ENCODE measurements around the gene EML4.

The EML4 gene

GRCh38 chr2:42150159-42150558 is 19.0 kb upstream of the EML4 start:
- H3K27me3 Mint-ChIP-seq (ENCODE audit: low read depth): peaks cover 2% of the 10 kb centered on the region
- H3K27ac Mint-ChIP-seq: no peak overlapping the region
- DNase-seq (ENCODE audit: low spot score): no peak
- no peak overlapping the region for H3K4me3 Mint-ChIP-seq
- peaks cover 6% of the 10 kb centered on the region for H3K4me1 Mint-ChIP-seq (ENCODE audit: low read depth)
- no peaks in the 10 kb centered on the region for H3K36me3 Mint-ChIP-seq (ENCODE audit: low read depth)
- peaks cover 5% of the 10 kb centered on the region for H3K9me3 Mint-ChIP-seq

DNA sequence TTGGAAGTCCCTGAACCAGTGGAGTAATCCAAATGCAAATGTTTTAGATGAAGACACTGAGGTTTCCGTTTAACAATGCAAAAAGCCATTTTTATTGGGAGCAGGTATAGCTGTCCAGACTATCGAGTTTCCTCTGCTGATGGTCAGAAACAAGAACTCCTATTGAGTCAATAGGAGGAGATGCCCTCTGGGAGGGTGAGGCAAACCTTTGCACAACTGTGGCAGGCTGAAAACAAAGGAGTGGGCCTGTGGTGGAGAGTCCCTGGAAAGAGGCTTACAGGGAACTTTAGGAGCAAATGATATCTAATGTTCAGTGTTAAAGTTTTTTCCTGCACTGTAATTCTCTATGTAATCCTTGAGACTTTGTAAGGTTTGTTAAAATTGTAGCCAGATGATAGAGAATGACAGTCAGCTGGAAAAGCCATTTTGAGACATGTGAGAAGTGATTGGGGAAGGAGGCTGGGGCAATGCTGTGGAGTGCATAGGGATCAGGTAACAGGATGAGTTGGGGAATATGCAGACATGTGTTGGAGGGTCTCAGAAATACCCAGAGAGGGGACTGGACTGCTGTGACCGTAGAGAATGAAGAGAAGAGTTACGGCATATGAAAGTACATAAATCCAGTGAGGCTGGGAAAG is 15.1 kb upstream of the EML4 start:
- no peak overlapping the region for H3K4me3 Mint-ChIP-seq
- peaks cover 3% of the 10 kb centered on the region for H3K4me1 Mint-ChIP-seq (ENCODE audit: low read depth)
- H3K9me3 Mint-ChIP-seq: no peaks in the 10 kb centered on the region
- H3K27ac Mint-ChIP-seq: no peak overlapping the region
- no peaks in the 10 kb centered on the region for H3K36me3 Mint-ChIP-seq (ENCODE audit: low read depth)
- H3K27me3 Mint-ChIP-seq (ENCODE audit: low read depth): no peaks in the 10 kb centered on the region
- DNase-seq (ENCODE audit: low spot score): no peak

DNA sequence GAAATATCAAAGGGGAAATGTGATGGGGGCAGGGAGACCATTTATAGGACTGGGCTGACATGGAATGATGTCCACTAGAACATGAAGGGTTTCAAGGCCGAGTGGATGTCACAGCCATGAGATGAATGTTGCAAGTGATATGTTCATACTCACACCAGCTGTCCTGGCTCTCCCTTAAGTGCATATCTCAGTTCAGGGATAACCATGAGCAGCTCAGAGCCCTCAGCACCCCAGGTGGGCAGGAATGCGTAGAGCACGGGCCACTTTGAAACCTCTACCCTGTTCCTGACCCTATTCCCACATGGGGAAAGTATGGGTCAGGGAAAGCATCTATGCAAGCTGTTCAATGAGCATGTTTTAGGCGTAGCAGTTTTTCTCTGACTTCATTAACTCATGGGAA is 12.4 kb upstream of the EML4 start:
- Mint-ChIP-seq H3K4me1 (ENCODE audit: low read depth) (no peaks in the 10 kb centered on the region), H3K36me3 (ENCODE audit: low read depth) (no peaks in the 10 kb centered on the region), H3K27me3 (ENCODE audit: low read depth) (peaks cover 7% of the 10 kb centered on the region), H3K4me3 (no peak overlapping the region), H3K27ac (no peak overlapping the region), H3K9me3 (no peaks in the 10 kb centered on the region)
- DNase-seq (ENCODE audit: low spot score): no peak

DNA sequence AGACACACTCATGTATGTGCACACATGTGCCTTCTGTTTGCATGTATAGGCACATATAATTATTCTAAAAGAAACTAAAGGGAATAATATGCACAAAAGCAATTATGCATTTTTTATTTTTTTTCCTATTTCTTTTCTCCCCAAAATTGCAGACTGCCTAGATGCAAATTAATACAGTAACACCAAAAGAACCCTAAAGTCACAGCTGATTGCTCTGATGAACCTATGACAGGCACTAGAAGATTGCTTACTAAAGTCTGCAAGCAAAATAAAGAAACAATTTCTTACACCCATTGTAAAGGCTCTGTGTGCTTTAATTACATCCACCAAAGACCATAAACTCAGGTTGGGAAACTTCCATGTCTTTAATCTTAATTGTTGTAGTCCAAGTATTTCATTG is 7.7 kb upstream of the EML4 start:
- no peaks in the 10 kb centered on the region for H3K9me3 Mint-ChIP-seq
- H3K4me3 Mint-ChIP-seq: no peak overlapping the region
- no peaks in the 10 kb centered on the region for H3K36me3 Mint-ChIP-seq (ENCODE audit: low read depth)
- H3K27ac Mint-ChIP-seq: no peak overlapping the region
- no peaks in the 10 kb centered on the region for H3K4me1 Mint-ChIP-seq (ENCODE audit: low read depth)
- peaks cover 24% of the 10 kb centered on the region for H3K27me3 Mint-ChIP-seq (ENCODE audit: low read depth)
- no peak for DNase-seq (ENCODE audit: low spot score)

DNA sequence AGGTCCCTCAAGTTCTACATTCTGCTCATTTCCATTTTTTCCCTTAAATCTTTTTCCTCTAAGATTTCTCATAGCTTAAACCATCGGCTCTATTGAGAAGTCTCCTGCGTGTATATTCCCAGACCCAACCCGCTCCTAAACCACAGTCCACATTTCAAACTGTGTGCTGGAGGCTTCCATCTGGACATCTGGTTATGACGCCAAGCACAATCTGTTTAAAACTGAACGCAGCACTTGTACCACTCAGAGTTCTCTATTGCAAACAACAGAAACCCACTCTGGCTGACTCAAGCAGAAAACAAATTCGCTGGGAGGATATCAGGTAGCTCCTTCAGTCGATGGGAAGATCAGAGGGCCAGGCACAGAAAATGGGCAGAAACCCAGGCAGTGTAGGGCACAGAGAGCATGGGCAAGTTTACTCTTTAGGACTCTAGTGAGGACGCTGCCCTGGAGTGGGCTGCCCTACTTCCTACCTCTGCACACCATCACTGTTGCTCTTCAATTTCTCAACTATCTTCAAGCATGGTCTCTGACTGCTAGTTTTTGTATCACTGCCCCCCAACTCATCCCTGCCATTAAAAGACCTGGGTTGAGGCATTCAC is 5.6 kb upstream of the EML4 start:
- no peak for DNase-seq (ENCODE audit: low spot score)
- no peaks in the 10 kb centered on the region for H3K9me3 Mint-ChIP-seq
- no peak overlapping the region for H3K27ac Mint-ChIP-seq
- no peak overlapping the region for H3K4me3 Mint-ChIP-seq
- peaks cover 24% of the 10 kb centered on the region for H3K27me3 Mint-ChIP-seq (ENCODE audit: low read depth)
- peaks cover under 1% of the 10 kb centered on the region for H3K4me1 Mint-ChIP-seq (ENCODE audit: low read depth)
- no peaks in the 10 kb centered on the region for H3K36me3 Mint-ChIP-seq (ENCODE audit: low read depth)

- H3K4me3 Mint-ChIP-seq: no peak overlapping the region
- H3K9me3 Mint-ChIP-seq: no peaks in the 10 kb centered on the region
- DNase-seq (ENCODE audit: low spot score): no peak
- peaks cover 24% of the 10 kb centered on the region for H3K27me3 Mint-ChIP-seq (ENCODE audit: low read depth)
- H3K27ac Mint-ChIP-seq: no peak overlapping the region
- no peaks in the 10 kb centered on the region for H3K36me3 Mint-ChIP-seq (ENCODE audit: low read depth)
- H3K4me1 Mint-ChIP-seq (ENCODE audit: low read depth): peaks cover 5% of the 10 kb centered on the region
Observed at GRCh38 chr2:42164046-42164445, 5.1 kb upstream of the EML4 start.

DNA sequence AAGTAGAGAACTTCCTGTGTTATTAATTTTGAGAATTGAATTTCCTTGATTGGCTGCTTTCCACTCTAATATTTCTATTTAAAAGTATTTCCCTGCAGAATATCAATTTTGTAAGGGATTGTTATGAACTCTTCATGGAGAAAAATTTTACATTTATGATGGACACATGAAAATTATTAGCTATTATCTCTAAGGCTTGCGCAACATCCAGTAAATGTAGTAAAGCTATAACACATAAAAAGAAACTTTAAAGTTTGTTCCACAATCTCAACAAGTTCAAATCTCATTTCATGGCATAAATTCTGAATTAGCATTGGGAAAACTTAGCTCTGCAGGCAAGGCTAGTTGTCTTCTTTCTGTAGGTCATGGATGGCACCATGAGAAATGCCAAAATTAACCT is 4.2 kb upstream of the EML4 start:
- H3K27me3 Mint-ChIP-seq (ENCODE audit: low read depth): peaks cover 24% of the 10 kb centered on the region
- DNase-seq (ENCODE audit: low spot score): no peak

GRCh38 chr2:42167458-42167857 is 1.7 kb upstream of the EML4 start:
- Mint-ChIP-seq H3K36me3 (ENCODE audit: low read depth) (no peaks in the 10 kb centered on the region), H3K4me1 (ENCODE audit: low read depth) (peaks cover 8% of the 10 kb centered on the region), H3K4me3 (no peak overlapping the region), H3K9me3 (no peaks in the 10 kb centered on the region), H3K27ac (no peak overlapping the region), H3K27me3 (ENCODE audit: low read depth) (peaks cover 18% of the 10 kb centered on the region)
- no peak for DNase-seq (ENCODE audit: low spot score)

More for the DNA sequence above, 4.2 kb upstream of the EML4 start:
- no peak overlapping the region for H3K27ac Mint-ChIP-seq
- peaks cover 5% of the 10 kb centered on the region for H3K4me1 Mint-ChIP-seq (ENCODE audit: low read depth)
- H3K36me3 Mint-ChIP-seq (ENCODE audit: low read depth): no peaks in the 10 kb centered on the region
- H3K4me3 Mint-ChIP-seq: no peak overlapping the region
- no peaks in the 10 kb centered on the region for H3K9me3 Mint-ChIP-seq

- peaks cover 17% of the 10 kb centered on the region for H3K4me1 Mint-ChIP-seq (ENCODE audit: low read depth)
- peaks cover 12% of the 10 kb centered on the region for H3K27me3 Mint-ChIP-seq (ENCODE audit: low read depth)
- no peak for DNase-seq (ENCODE audit: low spot score)
- peaks cover 4% of the 10 kb centered on the region for H3K36me3 Mint-ChIP-seq (ENCODE audit: low read depth)
- H3K4me3 Mint-ChIP-seq: no peak overlapping the region
- peak overlapping the region; percentile 47 for H3K27ac Mint-ChIP-seq
- H3K9me3 Mint-ChIP-seq: no peaks in the 10 kb centered on the region
Observed at GRCh38 chr2:42168459-42169099, 574 bp upstream of the EML4 start.

- Mint-ChIP-seq H3K4me1 (ENCODE audit: low read depth) (peaks cover 17% of the 10 kb centered on the region), H3K27me3 (ENCODE audit: low read depth) (peaks cover 7% of the 10 kb centered on the region), H3K36me3 (ENCODE audit: low read depth) (peaks cover 4% of the 10 kb centered on the region), H3K27ac (no peak overlapping the region), H3K4me3 (no peak overlapping the region), H3K9me3 (no peaks in the 10 kb centered on the region)
- peak; percentile 11 for DNase-seq (ENCODE audit: low spot score)
Observed at GRCh38 chr2:42169874-42170521, 845 bp downstream of the EML4 start.

DNA sequence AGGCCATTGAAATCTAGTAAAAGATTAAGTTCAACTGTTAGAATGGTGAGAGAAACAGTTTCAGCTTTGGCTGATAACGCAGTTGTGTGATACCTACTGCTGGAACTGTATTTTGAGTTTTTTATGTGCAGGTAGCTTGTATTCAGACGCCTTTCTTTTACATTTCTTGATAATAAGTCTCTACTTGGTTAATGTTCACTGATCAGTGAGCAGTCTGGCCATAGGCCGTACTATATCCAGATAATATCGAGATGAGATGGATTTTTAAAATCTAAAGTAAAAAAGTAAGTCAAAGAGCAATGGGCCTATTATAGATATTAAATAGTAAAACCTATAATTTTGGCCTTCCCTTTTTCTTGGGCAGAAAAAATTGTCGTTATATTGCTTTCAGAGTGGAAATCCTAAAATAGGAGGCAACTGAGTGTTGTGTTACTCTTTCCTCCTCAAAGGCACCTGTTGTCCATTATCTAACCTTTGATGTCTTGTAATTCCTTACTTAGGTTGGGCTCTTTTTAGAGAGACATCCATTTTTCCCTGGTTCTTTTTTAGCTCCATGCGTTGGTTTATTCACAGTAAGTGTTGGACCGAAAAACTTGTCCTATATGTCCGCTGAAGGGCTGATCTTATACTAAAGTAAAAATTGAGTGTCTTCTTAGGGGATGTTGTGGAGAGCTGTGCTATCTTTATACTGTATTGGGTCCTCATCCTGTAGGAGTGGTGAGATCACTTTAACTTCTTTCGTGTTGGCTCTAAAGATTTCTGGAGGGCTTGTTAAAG is 1.7 kb downstream of the EML4 start:
- Mint-ChIP-seq H3K4me1 (ENCODE audit: low read depth) (peaks cover 17% of the 10 kb centered on the region), H3K9me3 (no peaks in the 10 kb centered on the region)

DNA sequence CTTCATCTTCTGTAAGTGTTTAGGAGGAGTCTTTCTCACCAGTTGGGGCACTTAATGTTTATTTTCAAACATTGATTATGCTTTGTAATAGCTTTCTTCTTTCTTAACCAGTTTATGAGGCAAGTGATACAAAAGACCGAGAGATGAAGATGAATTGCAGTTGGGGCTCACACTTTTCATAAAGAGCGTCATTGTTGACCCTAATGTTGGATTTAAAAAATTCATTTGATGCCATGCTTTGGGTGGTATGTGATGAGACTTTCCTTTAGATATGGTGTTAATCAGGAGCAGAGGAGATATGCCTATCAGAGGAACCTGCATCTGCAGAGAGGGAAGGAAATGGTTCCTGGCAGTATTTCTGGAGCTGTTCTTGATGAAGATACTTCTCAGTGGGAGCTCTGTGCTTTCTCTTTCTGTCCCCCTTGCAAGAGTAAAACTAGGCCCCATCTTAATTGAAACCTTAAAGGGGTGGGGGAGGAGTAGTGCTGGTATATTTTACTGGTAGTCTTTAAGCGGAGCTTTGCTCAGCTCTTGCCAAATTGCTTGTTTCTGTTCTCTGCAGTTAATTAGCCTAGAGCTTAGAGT is 2.3 kb downstream of the EML4 start:
- Mint-ChIP-seq H3K9me3 (no peaks in the 10 kb centered on the region), H3K36me3 (ENCODE audit: low read depth) (peaks cover 10% of the 10 kb centered on the region), H3K27me3 (ENCODE audit: low read depth) (no peaks in the 10 kb centered on the region), H3K4me1 (ENCODE audit: low read depth) (peaks cover 21% of the 10 kb centered on the region), H3K27ac (no peak overlapping the region), H3K4me3 (no peak overlapping the region)
- DNase-seq (ENCODE audit: low spot score): no peak

More for the DNA sequence above, 1.7 kb downstream of the EML4 start:
- peaks cover 4% of the 10 kb centered on the region for H3K36me3 Mint-ChIP-seq (ENCODE audit: low read depth)
- no peak overlapping the region for H3K27ac Mint-ChIP-seq
- DNase-seq (ENCODE audit: low spot score): no peak
- H3K27me3 Mint-ChIP-seq (ENCODE audit: low read depth): peaks cover 2% of the 10 kb centered on the region
- H3K4me3 Mint-ChIP-seq: no peak overlapping the region

DNA sequence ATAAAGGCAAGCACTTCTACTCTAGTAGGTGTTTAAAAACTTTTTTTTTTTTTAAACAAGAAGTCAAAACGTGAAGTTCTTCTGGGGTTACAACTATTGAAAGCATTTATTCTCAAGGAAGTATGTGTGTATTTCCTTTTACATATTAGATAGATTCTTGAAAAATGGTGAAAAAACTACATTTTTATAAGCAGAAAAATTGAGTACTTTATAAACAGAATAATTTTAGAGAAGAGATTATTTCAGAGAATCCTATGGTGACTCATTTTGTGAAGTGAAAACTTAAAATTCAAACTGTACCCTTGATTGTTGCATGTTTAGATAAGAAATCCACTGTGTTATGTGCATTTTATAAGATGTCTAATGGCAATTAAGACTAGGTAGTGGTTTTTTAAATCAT is 2.9 kb downstream of the EML4 start:
- Mint-ChIP-seq H3K9me3 (no peaks in the 10 kb centered on the region), H3K36me3 (ENCODE audit: low read depth) (peaks cover 10% of the 10 kb centered on the region)

More for the DNA sequence above, 2.9 kb downstream of the EML4 start:
- H3K27me3 Mint-ChIP-seq (ENCODE audit: low read depth): no peaks in the 10 kb centered on the region
- peaks cover 21% of the 10 kb centered on the region for H3K4me1 Mint-ChIP-seq (ENCODE audit: low read depth)
- no peak overlapping the region for H3K27ac Mint-ChIP-seq
- no peak for DNase-seq (ENCODE audit: low spot score)
- no peak overlapping the region for H3K4me3 Mint-ChIP-seq

All from T-helper 2 cell treated with Interferon-gamma antibody and Interleukin-4, amounts not matched to agents 5 μg/mL and 100 μg/mL, for 36 hours (primary cell).